Measurements from ENCODE around the gene SLC16A7.

DNA sequence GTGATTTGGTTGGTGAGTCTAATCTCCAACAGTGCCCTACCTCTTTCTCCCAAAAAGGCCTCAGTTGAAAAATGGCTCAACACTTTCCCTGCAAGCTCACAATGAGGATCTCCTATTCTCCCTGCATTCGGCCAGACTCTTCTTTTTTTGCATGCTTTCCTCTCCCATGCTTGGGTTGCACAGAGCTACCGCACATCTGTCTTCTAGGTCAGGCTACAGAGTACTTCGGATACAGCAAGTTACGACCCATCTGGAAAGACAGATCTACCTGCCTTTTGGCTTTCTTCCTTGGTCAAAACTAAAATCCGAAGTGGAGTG, 305 bp upstream of the SLC16A7 start:
- TF ChIP-seq POLR2AphosphoS5 (IDR thresholded peaks at IDR 0.05; ENCODE audit: low read depth, low read length) (no peak), TAF1 (IDR thresholded peaks at IDR 0.05; ENCODE audit: low read depth, low read length) (no peak), POLR2A (IDR thresholded peaks at IDR 0.05; ENCODE audit: low read depth, low read length) (no peak), SPI1 (IDR thresholded peaks at IDR 0.05; ENCODE audit: low read depth, low read length) (no peak)
